Endothelial cell of umbilical vein (primary cell): Measurements from ENCODE around the gene PLD1. TPM values are rescaled to one million over a fixed set of nuclear protein-coding genes. Genes with fewer than 3 reads are reported as not detected.

ENCODE experiments used
- BruUV-seq: library from RNA; stranded (reverse); fragments of 400-500 nt; replicated peaks from 2 replicates; lab custom pipeline; 2021; lab: Mats Ljungman, UMichigan
- CTCF ChIA-PET: fragments of 300-600, 350-600 bp; sonication (Branson Sonifier 250); formaldehyde crosslinking; loops from one replicate; lab custom pipeline; 2021; ENCODE audit warnings: antibody characterized with exemption, inconsistent platforms; lab: Charles Lee
- POLR2A ChIA-PET: fragments of 300-600, 350-600 bp; sonication (Branson Sonifier 250); formaldehyde crosslinking; loops from one replicate; lab custom pipeline; 2021; ENCODE audit warnings: antibody characterized with exemption, inconsistent platforms; lab: Charles Lee
- DNase-seq: peaks from one replicate; pipeline ENCODE4 v3.0.0-alpha.2; 2011; ENCODE audit warnings: low read depth, low spot score
- FAIRE-seq: peaks from 2 replicates; lab custom pipeline; 2011; peaks lifted over from hg19 to GRCh38; lab: Jason Lieb, UNC
- H2AFZ ChIP-seq: 2 replicates; pipeline ENCODE4 v1.6.0; 2012; ENCODE audit warnings: low read depth, low read length, control low read depth, inconsistent platforms
- H3K27ac ChIP-seq: 2 replicates; pipeline ENCODE4 v1.5.1; 2011; ENCODE audit warnings: low read depth, mild to moderate bottlenecking, control low read depth, low read length, moderate library complexity; ENCODE audit not compliant: insufficient read depth
- H3K27me3 ChIP-seq, 2 experiments: 2 replicates each; pipeline versions ENCODE4 v1.6.0 to v1.6.1; 2011; ENCODE audit warnings: low read length in 2 of 2, mixed read lengths in 1 of 2; ENCODE audit not compliant: control insufficient read depth in 2 of 2, insufficient read depth in 2 of 2
- H3K36me3 ChIP-seq, 2 experiments: 2 replicates in 1 of 2; 3 replicates in 1 of 2; pipeline ENCODE4 v1.5.1; 2011; ENCODE audit warnings: low read length in 2 of 2, mild to moderate bottlenecking in 1 of 2, moderate library complexity in 1 of 2; ENCODE audit not compliant: control insufficient read depth in 2 of 2, insufficient read depth in 2 of 2; ENCODE audit errors: extremely low read depth in 1 of 2
- H3K4me1 ChIP-seq: 3 replicates; pipeline ENCODE4 v1.5.1; 2011; ENCODE audit warnings: mild to moderate bottlenecking, low read length; ENCODE audit not compliant: control insufficient read depth, insufficient read depth; ENCODE audit errors: extremely low read depth
- H3K4me2 ChIP-seq: 2 replicates; pipeline ENCODE4 v1.6.1; 2011; ENCODE audit warnings: low read length, control low read depth, mixed read lengths; ENCODE audit not compliant: insufficient read depth
- H3K4me3 ChIP-seq, 3 experiments: fragments of 200-600 bp in 1 of 3; sonication (generic), shearing (Covaris generic) in 1 of 3; replicated peaks in 1 of 3; 2 replicates each; pipeline ENCODE4 v1.5.1; 2011 to 2016; ENCODE audit warnings: control low read depth in 3 of 3, low read length in 3 of 3, mild to moderate bottlenecking in 2 of 3, inconsistent platforms in 1 of 3, low read depth in 1 of 3, moderate library complexity in 1 of 3; ENCODE audit not compliant: insufficient read depth in 1 of 3
- H3K79me2 ChIP-seq: 2 replicates; pipeline ENCODE4 v1.6.0; 2012; ENCODE audit warnings: low read length, inconsistent platforms; ENCODE audit not compliant: control insufficient read depth, insufficient read depth
- H3K9ac ChIP-seq: replicated peaks from 2 replicates; pipeline ENCODE3; 2011; ENCODE audit warnings: low read length, control low read depth; ENCODE audit not compliant: insufficient read depth; ENCODE audit errors: extremely low read depth
- H3K9me1 ChIP-seq: replicated peaks from 3 replicates; pipeline ENCODE4 v1.6.0; 2011; ENCODE audit warnings: mild to moderate bottlenecking, low read length; ENCODE audit not compliant: control insufficient read depth, insufficient read depth; ENCODE audit errors: extremely low read depth
- H3K9me3 ChIP-seq: replicated peaks from 2 replicates; pipeline ENCODE4 v1.5.1; 2012; ENCODE audit warnings: low read length, inconsistent platforms; ENCODE audit not compliant: control insufficient read depth, insufficient read depth
- H4K20me1 ChIP-seq: replicated peaks from 2 replicates; pipeline ENCODE3; 2011; ENCODE audit warnings: mild to moderate bottlenecking, low read length; ENCODE audit not compliant: control insufficient read depth, insufficient read depth; ENCODE audit errors: extremely low read depth
- EZH2 ChIP-seq: IDR thresholded peaks from 2 replicates; pipeline ENCODE4 v1.6.1; 2012; ENCODE audit warnings: borderline replicate concordance, low read depth, mild to moderate bottlenecking, moderate library complexity, low read length, inconsistent platforms; ENCODE audit not compliant: severe bottlenecking
- FOS ChIP-seq: IDR thresholded peaks from 2 replicates; pipeline ENCODE4 v1.6.1; 2011; ENCODE audit warnings: mild to moderate bottlenecking, low read length, moderate library complexity, borderline replicate concordance; ENCODE audit not compliant: insufficient read depth
- GATA2 ChIP-seq: IDR thresholded peaks from 2 replicates; pipeline ENCODE4 v1.7.0; 2011; ENCODE audit warnings: low read depth, mild to moderate bottlenecking, moderate library complexity, mixed read lengths, low read length; ENCODE audit not compliant: insufficient read length, insufficient read depth
- JUN ChIP-seq: IDR thresholded peaks from 2 replicates; pipeline ENCODE4 v1.6.1; 2011; ENCODE audit warnings: borderline replicate concordance, low read depth; ENCODE audit not compliant: insufficient read length, insufficient read depth
- MAX ChIP-seq: IDR thresholded peaks from 2 replicates; pipeline ENCODE4 v1.6.1; 2011; ENCODE audit not compliant: insufficient read depth, insufficient read length
- MYC ChIP-seq: IDR thresholded peaks from one replicate; pipeline ENCODE4 v1.6.1; 2011; ENCODE audit warnings: mild to moderate bottlenecking, low read depth, low read length
- POLR2A ChIP-seq: IDR thresholded peaks from 2 replicates; pipeline ENCODE4 v1.6.1; 2012; ENCODE audit warnings: low read depth, mild to moderate bottlenecking, control low read depth, low read length
- POLR2AphosphoS5 ChIP-seq: IDR thresholded peaks from 2 replicates; pipeline ENCODE4 v1.6.1; 2012; ENCODE audit warnings: low read depth, mild to moderate bottlenecking, control low read depth, low read length, moderate library complexity; ENCODE audit not compliant: insufficient read depth
- dilution Hi-C: fragments of 300-500 bp; cut with MboI; formaldehyde crosslinking; loops from one replicate; pipeline ENCODE4 v1.15.0; 2019; ENCODE audit warnings: low sequenced_read_pairs; ENCODE audit not compliant: extremely low pct_ligation_motif_present
- intact Hi-C: fragments of 100-400 bp; cut with micrococcal nuclease; formaldehyde crosslinking; loops from one replicate; pipeline ENCODE4 v1.10.0; 2022
- polyA plus RNA-seq, 4 experiments: library from polyadenylated mRNA; depleted of rRNA in 3 of 4; stranded (reverse) in 3 of 4; unstranded in 1 of 4; fragments of >200 nt; gene quantifications; 2 replicates each; pipeline versions ENCODE4 v1.2.1 to v1.2.3, GENCODE V29; 2011 to 2012; ENCODE audit warnings: missing spikeins in 1 of 4
- total RNA-seq: library from RNA; stranded (reverse); gene quantifications from 2 replicates; pipeline ENCODE4 v1.2.3, GENCODE V29; 2021
- TF ChIP-seq, protein P1 (sequence below), 2 donors: IDR thresholded peaks; 1 replicate in 1 of 2; 2 replicates in 1 of 2; pipeline ENCODE4 v1.5.1; 2011; ENCODE audit warnings: low read length in 2 of 2, mild to moderate bottlenecking in 2 of 2, moderate library complexity in 2 of 2, control low read depth in 1 of 2, inconsistent platforms in 1 of 2, low read depth in 1 of 2; ENCODE audit not compliant: insufficient read depth in 1 of 2; ENCODE audit errors: extremely low read depth in 1 of 2

PLD1 gene
- total and polyA plus RNA-seq, 2 donors (not counting 3 experiments of a cell fraction or from before 2014, with no cell fraction given) = 42.0 to 108 TPM

- intact Hi-C loops = no loop called here
- H3K27ac ChIP-seq = no peak overlapping the region
- ChIA-PET POLR2A (no interaction called here), CTCF (no interaction called here)
- FAIRE-seq (no peak), DNase-seq (no peak)
- no TSS peak for BruUV-seq
- H3K79me2 ChIP-seq = no peaks in the 10 kb centered on the region
- TF ChIP-seq FOS = no peak
- peak; percentile 18 for TF ChIP-seq GATA2
- no peak for TF ChIP-seq EZH2
- H4K20me1 ChIP-seq = no peaks in the 10 kb centered on the region
- H3K4me2 ChIP-seq = no peak overlapping the region
- H3K27me3 ChIP-seq = no peaks in the 10 kb centered on the region
- no peak overlapping the region for H2AFZ ChIP-seq
- H3K9me1 ChIP-seq = no peaks in the 10 kb centered on the region
- dilution Hi-C loops = no loop called here
- H3K4me1 ChIP-seq = peaks cover 3% of the 10 kb centered on the region
- no peaks in the 10 kb centered on the region for H3K36me3 ChIP-seq
- H3K9ac ChIP-seq = no peak overlapping the region
- no peak overlapping the region for H3K4me3 ChIP-seq
- H3K9me3 ChIP-seq = no peaks in the 10 kb centered on the region
Observed at GRCh38 chr3:171559586-171559985, 250.7 kb downstream of the PLD1 start.

DNA sequence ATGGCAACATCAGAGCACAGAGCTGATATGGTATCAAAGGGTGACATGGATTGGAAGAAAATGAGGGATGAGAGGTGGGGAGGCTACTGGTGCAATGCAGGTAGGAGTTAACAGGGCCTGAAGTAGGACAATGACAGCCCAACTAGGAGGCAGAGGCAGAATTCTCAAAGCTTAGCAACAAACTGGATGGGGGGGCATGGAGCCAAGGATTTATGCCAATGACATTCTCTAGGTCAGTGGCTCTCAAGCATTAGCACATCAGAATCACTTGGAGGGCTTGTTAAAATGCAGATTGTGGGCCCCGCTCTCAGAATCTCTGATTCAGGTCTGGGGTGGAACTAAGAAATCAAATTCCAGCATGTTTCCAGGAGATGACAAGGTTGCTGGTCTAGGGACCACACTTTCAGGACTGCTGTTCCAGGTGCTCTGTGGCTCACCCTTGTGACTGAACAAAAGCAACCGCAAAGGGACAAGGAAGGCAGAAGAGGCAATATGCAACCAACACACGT, 252.0 kb downstream of the PLD1 start:
- H3K4me3 ChIP-seq = no peak overlapping the region
- ChIA-PET POLR2A (no interaction called here), CTCF (interaction anchor here (0.9 to 2.1 kb wide), 4 partner anchors 8 to 597 kb away, joined by 4 to 8 read pairs (median 4); no protein-coding TSS in a partner anchor)
- no peaks in the 10 kb centered on the region for H3K4me1 ChIP-seq
- FAIRE-seq (no peak), DNase-seq (no peak)
- no peak overlapping the region for H2AFZ ChIP-seq
- no peak overlapping the region for H3K9ac ChIP-seq
- no peak overlapping the region for H3K4me2 ChIP-seq
- dilution Hi-C loops (no loop called here), intact Hi-C loops (no loop called here)
- no peaks in the 10 kb centered on the region for H3K27me3 ChIP-seq
- H3K36me3 ChIP-seq = no peaks in the 10 kb centered on the region
- no peaks in the 10 kb centered on the region for H3K79me2 ChIP-seq
- no peaks in the 10 kb centered on the region for H4K20me1 ChIP-seq
- H3K9me3 ChIP-seq = no peaks in the 10 kb centered on the region
- no TSS peak for BruUV-seq
- no peak for TF ChIP-seq POLR2AphosphoS5
- no peak for TF ChIP-seq FOS
- TF ChIP-seq, protein P1, sequence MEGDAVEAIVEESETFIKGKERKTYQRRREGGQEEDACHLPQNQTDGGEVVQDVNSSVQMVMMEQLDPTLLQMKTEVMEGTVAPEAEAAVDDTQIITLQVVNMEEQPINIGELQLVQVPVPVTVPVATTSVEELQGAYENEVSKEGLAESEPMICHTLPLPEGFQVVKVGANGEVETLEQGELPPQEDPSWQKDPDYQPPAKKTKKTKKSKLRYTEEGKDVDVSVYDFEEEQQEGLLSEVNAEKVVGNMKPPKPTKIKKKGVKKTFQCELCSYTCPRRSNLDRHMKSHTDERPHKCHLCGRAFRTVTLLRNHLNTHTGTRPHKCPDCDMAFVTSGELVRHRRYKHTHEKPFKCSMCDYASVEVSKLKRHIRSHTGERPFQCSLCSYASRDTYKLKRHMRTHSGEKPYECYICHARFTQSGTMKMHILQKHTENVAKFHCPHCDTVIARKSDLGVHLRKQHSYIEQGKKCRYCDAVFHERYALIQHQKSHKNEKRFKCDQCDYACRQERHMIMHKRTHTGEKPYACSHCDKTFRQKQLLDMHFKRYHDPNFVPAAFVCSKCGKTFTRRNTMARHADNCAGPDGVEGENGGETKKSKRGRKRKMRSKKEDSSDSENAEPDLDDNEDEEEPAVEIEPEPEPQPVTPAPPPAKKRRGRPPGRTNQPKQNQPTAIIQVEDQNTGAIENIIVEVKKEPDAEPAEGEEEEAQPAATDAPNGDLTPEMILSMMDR (IDR thresholded peaks at IDR 0.05; ENCODE audit: extremely low read depth in 1 of 2, insufficient read depth in 1 of 2, low read depth in 1 of 2, low read length in 2 of 2) = no peak
- TF ChIP-seq MAX = no peak
- TF ChIP-seq MYC = no peak
- no peak for TF ChIP-seq POLR2A
- no peak for TF ChIP-seq JUN
- no peak for TF ChIP-seq EZH2
- TF ChIP-seq GATA2 = no peak
- no peaks in the 10 kb centered on the region for H3K9me1 ChIP-seq
- H3K27ac ChIP-seq = no peak overlapping the region
